Activated CD4-positive, alpha-beta T cell treated with anti-CD3 and anti-CD28 coated beads, Interleukin-2, amount 50 U/mL, for 48 hours (primary cell): ENCODE data around the gene WAC.
A peak's percentile ranks its signal among the peaks of the same experiment; 100 is the strongest.

ENCODE experiments used
- DNase-seq, 2 experiments: peaks; one replicate each; pipeline ENCODE4 v3.0.0-alpha.2; 2020

WAC gene

DNA sequence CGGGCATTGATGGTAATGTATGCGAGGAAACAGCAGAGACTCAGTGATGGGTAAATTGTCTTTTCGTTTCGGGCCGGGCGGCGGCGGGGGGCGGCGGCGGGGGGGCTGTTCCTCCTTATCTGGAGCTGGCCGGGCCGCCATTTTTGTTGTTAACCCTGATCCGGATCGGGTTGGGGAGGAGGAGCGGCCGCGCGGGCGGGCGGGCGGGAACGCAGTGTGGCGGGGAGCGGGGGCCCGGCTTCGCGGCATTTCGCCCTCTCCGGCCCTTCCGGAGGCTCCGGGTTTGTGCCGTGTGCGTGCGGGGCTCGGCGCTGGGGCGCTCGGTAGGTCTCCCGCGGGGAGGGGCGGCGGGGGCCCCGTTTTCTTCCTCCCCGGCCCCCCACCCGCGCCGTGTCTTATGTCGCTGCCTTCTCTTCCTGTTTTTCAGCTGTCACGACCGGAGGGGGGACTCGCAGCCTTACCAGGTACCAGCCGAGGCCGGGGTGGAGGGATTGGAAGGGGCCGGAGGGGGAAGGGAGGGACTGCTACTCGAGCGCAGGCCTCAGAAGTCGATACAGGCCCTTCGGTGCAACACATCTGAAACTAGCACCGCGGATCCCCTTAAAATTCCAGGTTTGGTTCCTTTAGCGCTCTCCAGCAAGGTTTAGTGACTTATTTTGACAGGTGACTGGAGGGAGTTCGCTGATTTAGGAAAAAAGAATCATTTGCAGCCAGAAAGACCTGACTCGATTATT lies 820 bp downstream of the WAC start:
- DNase-seq, result peak; percentile 70 to 72

DNA sequence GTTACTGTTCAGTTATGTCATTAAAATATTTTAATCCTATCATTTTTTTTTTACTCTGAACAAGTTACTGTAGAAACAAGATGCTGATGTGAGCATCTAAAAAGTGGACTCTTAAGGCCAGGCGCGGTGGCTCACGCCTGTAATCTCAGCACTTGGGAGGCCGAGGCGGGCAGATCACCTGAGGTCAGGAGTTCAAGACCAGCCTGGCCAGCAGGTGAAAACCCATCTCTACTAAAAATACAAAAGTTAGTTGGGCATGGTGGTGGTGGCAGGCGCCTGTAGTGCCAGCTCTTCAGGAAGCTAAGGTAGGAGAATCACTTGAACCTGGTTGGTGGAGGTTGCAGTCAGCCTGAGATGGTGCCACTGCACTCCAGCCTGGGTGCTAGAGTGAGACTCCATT lies 2.9 kb downstream of the WAC start:
- no peak for DNase-seq

DNA sequence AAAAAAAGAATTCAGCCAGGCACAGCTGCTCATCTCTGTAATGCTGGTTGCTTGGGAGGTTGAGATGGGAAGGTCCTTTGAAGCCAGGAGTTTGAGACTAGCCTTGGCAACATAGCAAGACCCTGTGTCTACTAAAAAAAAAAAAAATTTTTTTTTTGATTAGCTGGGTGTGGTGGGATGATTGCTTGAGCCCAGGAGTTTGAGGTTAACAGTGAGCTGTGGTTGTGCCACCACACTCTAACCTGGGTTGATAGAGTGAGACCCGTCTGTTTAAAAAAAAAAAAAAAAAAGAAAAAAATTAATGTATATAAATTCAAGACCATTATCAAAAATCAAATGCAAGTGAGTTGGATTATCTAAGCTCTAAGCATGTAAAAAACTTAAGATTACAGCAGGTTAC lies 5.7 kb downstream of the WAC start:
- no peak for DNase-seq

DNA sequence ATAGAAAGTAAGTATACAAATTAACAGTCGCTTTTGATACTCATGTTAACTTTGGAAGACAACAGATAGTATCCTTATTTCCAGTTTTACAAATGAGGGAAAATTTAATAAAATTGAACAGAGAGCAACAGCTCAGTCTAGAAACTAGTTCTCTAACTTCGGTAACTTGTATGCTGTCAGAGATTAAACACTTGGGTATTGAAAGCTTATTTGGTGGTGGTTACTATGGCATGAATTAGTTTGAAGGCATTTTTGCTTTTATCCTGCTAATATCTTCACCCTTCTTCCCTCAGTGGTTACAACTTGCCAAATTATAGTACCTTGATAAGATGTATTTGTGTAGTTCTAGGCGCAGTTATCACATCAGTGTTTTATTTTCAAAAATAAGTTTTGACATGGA lies 7.2 kb downstream of the WAC start:
- no peak for DNase-seq

DNA sequence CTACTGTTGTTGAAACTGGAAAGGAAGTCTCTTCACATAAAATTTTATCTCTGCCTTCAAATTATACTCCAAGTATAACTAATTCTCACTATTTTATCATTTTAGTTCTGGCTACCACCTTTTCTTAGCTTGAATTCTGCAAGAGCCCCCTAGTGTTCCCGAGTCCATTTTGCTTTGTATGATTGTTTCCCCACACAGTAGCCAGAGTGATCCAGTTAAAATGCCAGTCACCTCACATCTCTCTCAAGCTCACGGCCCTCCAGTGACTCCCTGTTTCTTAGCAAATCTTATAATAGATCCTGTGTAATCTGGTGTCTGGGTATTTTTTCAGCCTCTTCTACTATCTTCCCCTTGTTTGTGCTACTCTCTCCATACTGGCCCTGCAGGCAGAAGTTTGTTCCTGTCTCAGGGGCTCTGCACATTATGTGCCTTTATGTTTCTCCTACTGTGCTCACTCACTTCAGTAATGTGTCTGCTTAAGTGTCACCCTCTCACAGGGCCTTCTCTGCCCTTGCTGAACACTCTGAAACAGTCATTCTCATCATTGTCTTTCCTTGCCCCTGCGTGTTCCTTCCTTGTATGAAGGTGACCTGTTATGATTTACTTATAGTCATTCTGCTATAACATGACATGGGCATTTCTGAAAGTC lies 8.9 kb downstream of the WAC start:
- DNase-seq, result no peak

DNA sequence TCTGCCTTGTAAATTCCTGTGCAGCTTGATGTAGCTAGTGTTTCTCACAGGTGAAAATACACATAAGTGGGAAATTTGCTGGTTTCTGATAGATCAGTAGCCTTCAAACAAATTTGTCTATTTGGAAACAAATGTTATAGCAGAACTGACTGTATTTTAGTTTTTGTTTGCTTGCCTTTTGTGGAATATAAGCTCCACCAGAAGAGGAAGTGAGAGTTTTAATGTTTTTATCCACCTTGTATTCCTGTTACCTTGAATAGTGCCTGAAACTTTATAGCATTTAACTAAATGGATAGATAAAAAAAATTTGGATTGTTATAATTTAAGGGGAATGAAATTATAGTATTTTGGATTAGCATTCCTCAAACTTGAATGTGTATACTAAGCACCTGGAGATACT lies 9.8 kb downstream of the WAC start:
- DNase-seq, result no peak

DNA sequence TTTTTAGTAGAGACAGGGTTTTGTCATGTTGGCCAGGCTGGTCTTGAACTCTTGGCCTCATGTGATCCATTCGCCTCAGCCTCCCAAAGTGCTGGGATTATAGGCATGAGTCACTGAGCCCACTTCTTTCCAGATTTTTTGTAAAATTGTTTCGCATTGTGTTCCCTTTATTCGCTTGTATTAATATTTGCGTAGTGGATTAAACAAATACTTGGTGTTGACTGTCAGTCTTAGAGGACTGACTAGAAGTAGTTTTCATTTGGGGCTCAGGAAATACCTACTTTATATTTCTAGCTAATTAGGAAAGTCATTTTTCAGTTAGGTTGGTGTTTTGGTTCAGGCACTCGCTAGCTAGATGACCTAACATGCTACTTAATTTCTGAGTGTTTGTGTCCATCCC lies 11.1 kb downstream of the WAC start:
- DNase-seq, result no peak

DNA sequence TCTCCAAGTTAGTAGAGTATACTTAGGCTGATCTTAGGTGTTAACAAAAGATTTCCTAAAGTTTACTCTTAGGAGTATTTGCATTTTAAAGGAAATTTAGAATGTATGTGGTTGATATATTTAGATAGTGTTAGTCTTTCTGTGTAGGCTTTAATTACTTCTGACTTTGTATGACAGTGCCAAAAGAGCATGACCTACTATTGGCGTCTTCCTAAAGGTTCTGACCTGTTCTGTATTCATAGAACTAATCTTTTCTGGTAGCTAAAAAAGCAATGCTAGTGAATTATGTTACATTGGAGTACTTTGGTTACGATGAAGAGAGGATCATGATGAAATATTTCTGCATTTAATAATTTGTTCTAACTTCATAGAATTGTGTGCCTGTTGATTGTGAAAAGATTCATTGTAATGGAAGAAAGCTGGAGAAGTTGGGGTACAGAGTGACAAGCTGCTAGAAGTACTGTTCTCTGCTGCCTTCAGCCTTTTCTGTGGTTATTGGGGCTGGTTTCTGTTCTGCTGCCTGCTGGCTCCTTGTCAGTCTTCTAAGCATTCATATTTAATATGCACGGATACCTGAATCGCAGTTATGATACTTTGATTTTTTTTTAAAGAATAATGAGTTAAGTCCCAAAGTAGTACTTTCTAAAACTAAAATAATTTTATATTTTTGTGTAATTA lies 13.2 kb downstream of the WAC start:
- no peak for DNase-seq

DNA sequence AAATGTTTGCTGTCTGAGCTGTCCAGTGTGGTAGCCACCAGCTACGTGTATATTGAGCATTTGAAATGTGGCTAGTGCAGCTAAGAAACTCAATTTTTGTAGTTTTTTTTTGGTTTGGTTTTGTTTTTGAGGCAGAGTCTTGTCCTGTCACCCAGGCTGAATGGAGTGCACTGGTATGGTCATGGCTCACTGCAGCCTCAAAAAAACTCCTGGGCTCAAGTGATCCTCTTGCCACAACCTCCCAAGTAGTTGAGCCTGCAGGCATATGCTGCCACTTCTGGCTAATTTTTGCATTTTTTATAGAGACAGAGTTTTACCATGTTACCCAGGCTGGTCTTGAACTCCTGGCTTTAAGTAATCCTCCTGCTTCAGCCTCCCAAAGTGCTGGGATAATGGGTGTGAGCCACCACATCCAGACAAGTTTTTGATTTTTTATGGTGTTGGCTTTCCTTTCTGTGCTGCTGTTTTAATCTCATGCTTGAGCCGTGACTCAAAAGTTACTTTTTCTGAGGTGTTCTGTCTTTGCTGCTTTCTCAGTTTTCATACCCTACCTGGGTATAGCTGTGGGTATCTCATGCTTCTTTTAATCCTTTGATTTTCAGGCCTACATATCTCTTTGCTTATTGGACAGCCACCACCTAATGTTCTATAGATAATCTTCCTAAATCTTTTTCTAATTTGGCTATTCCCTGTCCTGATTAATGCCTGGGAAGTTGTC lies 16.0 kb downstream of the WAC start:
- no peak for DNase-seq

DNA sequence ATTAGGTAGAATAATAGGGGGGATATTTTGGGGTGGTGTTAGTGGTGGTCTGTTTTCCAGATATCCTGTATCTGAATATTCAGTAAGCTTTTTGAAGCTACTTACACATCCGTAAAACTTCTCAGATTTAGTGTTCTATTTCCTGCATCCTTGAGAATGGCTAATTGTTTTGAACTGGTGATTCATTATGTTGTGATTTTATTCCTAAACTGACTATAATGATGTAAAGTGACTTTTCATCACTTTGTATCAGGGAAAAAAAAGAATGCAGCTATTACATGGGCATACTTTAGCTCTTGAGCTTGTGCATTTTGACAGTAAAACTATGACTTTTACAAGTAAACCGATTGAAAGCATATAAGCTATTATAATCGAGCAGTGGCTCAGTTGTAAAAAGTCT lies 18.2 kb downstream of the WAC start:
- no peak for DNase-seq

DNA sequence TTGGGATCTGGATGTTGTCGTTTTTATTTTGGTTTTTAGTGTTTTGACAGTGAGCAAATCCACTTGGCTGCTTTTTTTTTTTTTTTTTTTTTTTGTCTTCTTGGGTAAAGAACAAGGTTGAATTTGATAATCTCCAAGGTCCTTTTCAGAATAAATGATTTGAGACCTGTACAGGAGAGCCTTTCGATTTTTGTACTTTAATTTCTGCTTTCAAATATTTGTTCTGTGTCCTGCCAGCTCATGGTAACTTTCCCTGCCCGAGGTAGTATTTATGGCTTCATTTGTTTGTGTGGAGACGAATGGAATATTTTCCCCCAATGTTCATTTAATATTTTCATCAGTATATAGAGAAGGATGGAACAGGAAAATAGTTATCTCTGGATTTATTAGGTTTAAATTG lies 19.9 kb downstream of the WAC start:
- no peak for DNase-seq

DNA sequence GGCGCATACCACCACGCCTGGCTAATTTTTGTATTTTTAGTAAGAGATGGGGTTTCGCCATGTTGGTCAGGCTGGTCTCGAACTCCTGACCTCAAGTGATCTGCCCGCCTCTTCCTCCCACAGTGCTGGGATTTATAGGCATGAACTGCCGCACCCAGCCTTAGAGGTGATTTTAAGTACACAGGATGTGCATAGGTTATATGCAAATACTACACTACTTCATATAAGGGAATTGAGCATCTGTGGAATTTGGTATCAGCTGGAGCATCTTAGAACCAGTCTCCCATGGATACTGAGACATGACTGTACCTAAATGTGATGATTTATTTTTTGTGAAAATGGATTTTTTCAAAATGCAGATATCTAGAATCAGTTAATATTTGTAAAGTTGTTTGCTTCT lies 21.1 kb downstream of the WAC start:
- DNase-seq, result no peak

DNA sequence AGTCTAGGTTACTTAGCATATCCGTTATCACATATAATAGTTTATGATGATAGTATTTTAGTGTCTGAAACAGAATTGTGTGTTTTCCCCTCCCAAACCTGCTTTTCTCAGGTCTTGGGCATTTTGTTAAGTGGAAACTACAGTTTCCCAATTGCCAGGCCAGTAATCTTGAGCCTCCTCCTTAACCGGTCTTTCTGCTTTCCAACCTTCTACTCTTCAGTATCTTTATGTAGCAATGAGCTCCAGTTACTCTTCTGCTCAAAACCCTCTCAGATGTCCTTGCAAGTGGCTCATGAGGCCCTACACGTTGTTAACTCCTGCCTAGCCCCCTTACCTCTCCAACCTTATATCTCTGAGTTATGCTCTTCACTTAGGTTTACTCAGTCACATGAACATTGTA lies 22.0 kb downstream of the WAC start:
- DNase-seq, result no peak

DNA sequence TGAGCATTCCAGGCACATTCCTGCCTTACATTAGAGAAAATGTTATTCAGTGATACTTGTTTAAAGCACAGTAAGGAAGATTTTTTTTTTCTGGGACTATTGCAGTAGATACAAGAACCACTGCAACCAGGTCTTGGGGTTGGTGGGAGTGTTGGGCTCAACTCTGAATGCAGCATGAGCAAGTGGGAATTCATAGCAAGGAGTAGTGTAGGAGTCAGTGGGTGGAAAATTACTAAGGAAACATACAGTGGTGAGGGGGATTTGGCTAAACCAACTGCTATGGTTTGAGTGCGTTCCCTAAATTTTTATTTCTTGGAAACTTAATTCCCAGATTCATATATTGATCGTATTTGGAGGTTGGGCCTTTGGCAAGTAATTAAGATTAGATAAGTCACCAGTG lies 22.4 kb downstream of the WAC start:
- DNase-seq, result no peak

DNA sequence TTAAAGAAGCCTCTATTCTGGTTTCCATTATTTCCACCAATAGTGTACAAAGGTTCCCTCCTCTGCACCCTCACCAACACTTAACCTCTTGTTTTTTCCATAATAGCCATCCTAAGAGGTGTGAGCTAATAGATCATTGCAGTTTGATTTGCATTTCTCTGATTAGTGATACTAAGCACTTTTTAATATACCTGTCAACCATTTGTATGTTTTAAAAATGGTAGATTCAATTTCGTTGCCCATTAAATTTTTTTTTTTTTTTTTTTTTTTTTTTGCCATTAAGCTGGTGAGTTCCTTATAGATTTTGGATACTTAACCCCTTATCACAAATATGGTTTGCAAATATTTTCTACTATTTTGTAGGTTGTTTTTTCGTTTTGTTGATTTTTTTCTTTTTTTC lies 23.2 kb downstream of the WAC start:
- DNase-seq, result no peak

DNA sequence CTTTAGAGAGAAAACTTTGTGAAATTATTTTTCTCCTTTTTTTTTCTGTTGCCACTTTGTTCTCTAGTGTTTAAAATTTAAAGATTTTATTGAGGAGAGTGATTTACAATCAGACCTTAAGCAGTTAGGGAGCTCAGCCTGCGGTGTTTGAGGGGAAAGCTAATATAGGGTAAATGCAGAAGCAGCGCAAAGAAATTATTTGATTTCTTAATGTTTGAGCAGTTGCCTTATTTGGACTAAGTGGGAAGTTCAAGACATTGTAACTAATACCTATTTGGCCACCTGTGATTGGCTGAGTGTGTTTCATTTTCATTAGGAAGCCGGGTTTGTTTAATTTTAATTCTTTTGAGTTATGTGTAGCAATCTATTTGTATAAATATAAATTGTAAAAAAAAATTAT lies 25.3 kb downstream of the WAC start:
- DNase-seq, result no peak

DNA sequence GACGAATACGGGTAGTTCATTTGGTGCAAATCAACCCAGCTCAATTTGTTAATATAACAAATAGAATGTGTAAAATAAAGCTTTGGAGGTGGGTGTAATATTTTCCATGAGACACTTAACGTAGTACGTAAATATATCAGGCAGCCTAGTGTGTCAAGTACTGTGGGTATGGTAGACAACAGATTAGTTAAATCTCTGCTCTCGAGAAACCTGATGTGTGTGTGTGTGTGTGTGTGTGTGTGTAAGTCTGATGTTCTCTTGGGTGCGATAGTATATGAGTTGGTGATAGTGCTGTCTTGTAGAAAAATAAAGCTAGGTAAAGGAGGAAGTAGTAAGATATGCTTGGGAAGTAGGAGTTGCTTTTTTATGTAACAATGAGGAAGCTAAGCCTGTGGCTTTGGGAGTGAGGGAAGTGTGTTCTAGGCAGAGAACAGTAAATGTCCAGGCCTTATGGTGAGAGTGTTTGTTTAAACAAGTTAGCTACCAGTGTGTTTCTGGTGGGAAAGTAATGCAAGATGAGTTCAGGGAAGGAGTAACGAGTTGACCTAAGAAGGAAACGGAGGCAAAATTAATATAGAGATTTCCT lies 26.1 kb downstream of the WAC start:
- DNase-seq, result no peak

DNA sequence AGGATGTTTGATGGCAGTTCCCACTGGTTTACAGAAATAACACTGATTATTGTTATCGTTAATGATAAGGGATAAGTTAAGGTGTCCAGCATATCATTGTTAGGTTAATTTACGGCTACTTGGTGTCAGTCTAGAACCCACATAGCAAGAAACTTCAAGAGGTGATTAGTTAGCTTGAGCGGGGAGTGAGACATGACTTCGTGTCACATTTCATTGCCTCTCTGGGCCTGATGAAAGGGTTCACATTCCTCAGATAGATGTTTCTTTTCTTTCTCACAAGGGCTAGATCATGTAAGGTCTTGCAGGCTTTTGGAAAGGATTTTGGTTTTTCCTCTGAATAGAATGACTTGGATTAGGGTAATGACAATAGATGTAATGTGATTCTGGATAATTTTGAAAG lies 26.7 kb downstream of the WAC start:
- no peak for DNase-seq

DNA sequence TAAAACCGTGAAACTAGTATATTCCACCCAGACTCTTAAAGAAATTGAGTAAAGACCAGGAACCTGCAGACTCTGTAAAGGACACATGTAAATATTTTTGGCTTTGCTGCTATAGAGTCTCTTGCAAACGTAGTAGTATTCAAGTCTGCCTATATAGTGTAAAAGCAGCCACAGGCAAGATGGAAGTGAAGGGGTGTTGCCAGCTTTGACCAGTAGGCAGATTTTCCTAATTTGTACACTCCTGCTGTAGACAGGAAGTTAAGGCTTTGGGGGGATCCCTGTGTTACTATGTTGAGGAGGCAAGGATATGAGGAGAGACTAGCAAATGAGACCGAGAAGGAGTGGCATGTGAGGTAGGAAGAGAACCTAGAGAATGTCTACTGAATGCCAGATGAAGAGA lies 27.7 kb downstream of the WAC start:
- no peak for DNase-seq

DNA sequence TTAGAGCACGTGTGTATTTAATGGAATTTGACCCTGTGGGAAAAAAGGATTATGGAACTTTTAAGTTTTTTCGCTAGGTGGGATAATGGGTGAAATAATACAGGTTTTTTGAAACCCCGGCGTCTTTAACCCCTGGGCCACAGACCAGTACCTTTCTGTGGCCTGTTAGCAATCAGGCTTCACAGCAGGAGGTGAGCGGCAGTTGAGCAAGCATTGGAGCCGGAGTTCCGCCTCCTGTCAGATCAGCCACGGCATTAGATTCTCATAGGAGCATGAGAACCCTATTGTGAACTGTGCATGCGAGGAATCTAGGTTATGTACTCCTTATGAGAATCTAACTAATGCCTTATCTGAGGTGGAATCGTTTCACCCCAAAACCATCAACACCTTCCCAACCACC lies 28.6 kb downstream of the WAC start:
- no peak for DNase-seq

DNA sequence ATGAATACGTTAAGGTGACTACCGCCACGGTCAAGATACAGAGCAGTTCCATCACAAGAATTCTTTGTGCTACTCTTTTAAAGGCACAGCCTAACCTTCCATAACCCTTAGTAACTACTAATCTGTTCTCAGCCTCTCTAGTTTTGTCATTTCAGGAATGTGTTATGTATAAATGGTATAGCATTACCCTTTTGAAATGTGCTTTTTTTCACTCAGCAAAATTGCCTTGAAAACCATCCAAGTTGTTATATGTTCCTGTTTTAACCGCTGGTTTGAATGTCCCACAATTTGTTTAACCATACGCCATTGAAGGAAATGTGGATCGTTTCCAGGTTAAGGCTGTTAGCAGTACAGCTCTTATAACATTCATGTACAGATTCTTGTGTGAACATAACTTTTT lies 32.0 kb downstream of the WAC start:
- no peak for DNase-seq

DNA sequence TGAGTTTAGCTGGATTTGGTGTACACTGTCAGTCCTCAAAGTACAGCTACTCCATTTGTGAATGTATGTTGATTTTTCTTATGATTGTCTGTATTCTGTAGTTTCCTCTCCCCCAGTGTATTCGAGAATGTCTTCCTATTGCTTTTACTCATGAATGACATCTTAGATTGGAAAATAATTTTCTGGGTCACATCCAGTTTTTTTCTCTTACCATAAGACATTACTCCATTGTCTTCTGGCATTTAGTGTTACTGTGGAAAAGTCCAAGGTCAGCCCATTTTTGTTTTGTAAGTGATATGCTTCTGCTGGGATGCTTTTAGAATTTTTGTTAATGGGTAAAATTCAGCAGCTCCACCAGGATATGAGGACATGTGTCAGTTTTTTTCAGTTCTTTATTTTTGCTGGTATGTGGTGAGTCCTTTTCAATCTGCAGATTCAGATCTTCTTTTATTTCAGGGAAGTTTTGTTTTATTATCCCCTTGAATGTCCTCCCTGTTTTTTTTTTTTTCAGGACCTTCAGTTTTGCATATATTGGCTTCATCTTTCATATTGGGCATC lies 33.6 kb downstream of the WAC start:
- DNase-seq, result no peak

DNA sequence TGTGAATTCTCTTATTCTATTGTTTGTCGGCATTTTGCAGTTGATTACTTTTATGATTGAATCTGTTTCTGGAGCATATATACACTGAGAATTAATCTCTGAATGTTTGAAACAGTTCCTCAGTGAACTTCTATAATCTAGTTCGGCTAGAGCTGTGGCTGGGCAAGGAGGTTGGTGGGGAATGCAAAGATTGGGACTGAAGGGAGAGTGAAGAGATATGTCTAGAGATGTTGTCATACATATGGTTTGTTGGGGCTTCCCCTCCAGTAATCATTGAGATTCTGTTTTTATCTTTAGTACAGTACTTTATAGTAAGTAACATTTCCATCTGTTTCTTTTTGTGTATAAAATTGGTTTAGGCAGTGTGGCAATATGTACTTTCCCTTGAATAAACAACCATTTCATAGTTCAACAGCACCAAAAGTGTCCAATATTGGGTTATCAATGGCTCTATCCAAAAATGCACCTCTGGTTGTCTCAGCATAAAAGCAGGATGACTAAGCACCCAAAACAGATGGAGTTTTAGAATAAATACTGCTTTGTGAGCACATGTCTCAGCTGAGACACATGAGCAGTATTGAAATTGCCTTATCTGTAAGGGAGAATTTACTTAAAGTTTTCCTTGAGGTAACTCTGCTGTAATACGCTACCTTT lies 36.7 kb downstream of the WAC start:
- DNase-seq, result no peak
